GM12872 (cell line): ENCODE data around the gene RBBP8NL.

ENCODE experiments used
- TF ChIP-seq, protein P1 (sequence below): IDR thresholded peaks from 3 replicates; pipeline ENCODE4 v1.5.1; 2011; ENCODE audit warnings: low read depth, mild to moderate bottlenecking, low read length, moderate library complexity; ENCODE audit not compliant: insufficient read depth

Gene RBBP8NL

GRCh38 chr20:62452475-62453095, 25.2 kb upstream of the RBBP8NL start:
- TF ChIP-seq, protein P1, sequence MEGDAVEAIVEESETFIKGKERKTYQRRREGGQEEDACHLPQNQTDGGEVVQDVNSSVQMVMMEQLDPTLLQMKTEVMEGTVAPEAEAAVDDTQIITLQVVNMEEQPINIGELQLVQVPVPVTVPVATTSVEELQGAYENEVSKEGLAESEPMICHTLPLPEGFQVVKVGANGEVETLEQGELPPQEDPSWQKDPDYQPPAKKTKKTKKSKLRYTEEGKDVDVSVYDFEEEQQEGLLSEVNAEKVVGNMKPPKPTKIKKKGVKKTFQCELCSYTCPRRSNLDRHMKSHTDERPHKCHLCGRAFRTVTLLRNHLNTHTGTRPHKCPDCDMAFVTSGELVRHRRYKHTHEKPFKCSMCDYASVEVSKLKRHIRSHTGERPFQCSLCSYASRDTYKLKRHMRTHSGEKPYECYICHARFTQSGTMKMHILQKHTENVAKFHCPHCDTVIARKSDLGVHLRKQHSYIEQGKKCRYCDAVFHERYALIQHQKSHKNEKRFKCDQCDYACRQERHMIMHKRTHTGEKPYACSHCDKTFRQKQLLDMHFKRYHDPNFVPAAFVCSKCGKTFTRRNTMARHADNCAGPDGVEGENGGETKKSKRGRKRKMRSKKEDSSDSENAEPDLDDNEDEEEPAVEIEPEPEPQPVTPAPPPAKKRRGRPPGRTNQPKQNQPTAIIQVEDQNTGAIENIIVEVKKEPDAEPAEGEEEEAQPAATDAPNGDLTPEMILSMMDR: no peak

DNA sequence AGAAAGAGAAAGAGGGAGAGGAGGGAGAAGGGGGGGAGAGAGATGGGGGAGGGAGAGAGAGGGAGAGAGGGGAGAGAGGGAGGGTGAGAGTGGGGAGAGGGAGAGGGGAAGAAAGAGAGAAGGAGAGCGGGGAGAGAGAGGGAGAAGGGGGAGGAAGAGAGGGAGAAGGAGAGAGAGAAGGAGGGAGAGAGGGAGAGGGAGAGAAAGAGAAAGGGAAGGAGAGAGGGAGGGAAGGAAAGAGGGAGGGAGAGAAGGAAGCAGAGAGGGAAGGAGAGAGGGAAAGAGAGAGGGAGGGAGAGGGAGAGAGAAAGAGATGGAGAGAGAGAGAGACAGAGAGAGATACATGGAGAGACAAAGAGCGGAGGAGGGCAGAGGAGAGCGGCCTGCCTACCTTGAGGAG, 24.6 kb upstream of the RBBP8NL start:
- TF ChIP-seq, protein P1: no peak

DNA sequence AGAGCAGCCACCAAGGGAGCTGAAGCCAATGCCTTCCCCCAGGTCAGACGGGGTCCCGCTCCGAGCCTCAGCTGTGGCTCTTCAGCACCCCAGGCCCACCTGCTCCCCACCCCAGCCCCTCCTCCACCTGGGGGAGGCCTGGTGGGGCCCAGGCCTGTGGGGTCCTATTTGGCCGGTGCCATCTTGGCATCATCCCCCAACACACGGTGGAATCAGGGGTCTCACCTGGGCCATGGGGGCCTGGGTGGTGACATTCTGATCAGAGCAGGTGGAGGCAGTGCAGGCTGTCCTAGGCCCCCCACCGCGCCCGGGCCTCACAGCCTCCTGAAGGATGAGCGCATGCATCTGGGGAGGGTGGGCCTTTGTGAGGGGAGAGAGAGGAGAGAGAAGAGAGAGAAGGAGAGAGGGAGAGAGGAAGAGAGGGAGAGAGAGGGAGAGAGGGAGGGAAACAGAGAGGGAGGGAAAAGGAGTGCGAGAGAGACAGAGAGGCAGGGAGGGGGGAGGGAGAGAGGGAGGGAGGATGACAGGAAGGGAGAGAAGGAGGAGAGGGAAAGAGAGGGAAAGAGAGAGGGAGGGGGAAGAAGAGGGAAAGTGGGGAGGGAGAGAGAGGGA, 23.9 kb upstream of the RBBP8NL start:
- TF ChIP-seq, protein P1: no peak

DNA sequence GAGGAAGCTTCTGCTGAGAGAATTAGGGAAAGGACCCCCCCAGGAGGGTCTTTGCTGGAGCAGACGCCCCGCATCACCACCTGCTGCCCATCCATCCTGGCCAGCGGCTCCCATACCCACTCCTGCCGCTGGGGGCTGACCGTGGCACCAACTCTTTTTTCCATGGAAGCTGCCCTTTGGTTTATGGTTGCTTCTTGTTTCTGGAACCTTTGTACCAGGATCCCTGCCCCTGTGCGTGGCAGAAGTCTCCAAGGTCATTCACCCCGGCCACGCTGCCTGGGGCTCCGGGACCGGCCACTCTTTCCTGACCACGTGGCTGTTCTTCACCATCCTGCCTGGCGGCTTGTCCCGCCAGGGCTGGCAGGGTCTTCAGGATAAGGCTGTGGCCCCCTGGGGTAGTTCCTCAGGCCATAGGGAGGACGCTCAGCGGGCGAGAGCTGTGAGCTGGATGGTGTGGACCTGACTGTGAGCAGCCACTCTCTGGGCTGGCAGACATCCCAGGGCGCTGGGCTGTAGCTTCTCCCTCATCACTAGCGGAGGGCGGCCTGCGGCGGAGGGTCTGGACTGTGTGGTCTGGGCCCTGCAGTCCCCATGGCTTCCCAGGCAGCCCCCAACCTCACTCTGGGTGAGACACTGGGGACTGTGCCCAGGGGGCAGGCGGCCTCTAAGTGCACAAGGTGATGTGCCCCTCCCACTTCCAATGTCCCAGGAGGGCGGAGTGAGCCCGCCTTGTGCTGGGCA, 22.8 kb upstream of the RBBP8NL start:
- TF ChIP-seq, protein P1: 0 out of 3 replicates have a peak, but pooled peaks have one; percentile 12

- TF ChIP-seq, protein P1: no peak
These were observed 21.4 kb upstream of the RBBP8NL start for GRCh38 chr20:62448788-62449187.

DNA sequence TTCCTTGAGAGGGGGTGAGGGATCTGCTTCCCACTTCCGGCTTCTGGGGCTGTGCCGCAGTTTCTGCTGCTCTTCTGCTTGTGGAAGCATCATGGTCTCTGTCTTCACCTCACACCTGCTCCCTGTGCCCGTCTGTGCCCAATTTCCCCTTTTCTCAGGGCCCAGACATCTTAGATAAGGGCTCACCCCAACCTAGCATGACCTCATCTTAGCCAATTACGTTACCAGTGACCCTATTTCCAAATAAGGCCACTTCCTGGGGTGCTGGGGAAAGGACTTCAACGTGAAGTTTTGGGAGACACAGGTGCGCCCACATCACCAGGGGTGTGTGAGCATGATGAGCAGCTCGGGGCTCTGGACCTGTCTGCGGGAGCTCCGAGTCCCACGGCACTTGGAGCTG, 20.7 kb upstream of the RBBP8NL start:
- TF ChIP-seq, protein P1: no peak
